Esophagus squamous epithelium (tissue), 4 donors: ENCODE measurements around the gene LYRM9.

Source experiments
- CTCF ChIP-seq, 6 experiments: fragments of 450-650 bp in 4 of 6; fragments of 200-600 bp in 2 of 6; sonication (generic) in 2 of 6; IDR thresholded peaks; one replicate each; pipeline ENCODE4 v1.5.1; 2016 to 2019; ENCODE audit warnings: antibody characterized with exemption in 6 of 6, mild to moderate bottlenecking in 4 of 6, moderate library complexity in 4 of 6
- POLR2A ChIP-seq, 4 donors: fragments of 450-650 bp; IDR thresholded peaks; one replicate each; pipeline ENCODE4 v1.6.1; 2017; ENCODE audit warnings: antibody characterized with exemption in 4 of 4, mild to moderate bottlenecking in 4 of 4, moderate library complexity in 3 of 4

- no peak for TF ChIP-seq CTCF (IDR thresholded peaks at IDR 0.05)
- TF ChIP-seq POLR2A (IDR thresholded peaks at IDR 0.05): no peak
These were observed 28.4 kb upstream of the LYRM9 start for GRCh38 chr17:27921599-27921998.
